GM15510 (cell line): ENCODE data around the gene CCDC187.

ENCODE experiments used
- POLR2A ChIP-seq: IDR thresholded peaks from 3 replicates; pipeline ENCODE4 v1.6.1; 2011; ENCODE audit warnings: borderline replicate concordance; ENCODE audit not compliant: insufficient read length; ENCODE audit errors: extremely low read depth

CCDC187 gene

GRCh38 chr9:136210276-136210675 lies 93.6 kb downstream of the CCDC187 start:
- no peak for TF ChIP-seq POLR2A

GRCh38 chr9:136209786-136210185 lies 94.1 kb downstream of the CCDC187 start:
- no peak for TF ChIP-seq POLR2A

- no peak for TF ChIP-seq POLR2A
Observed at GRCh38 chr9:136209232-136209631, 94.7 kb downstream of the CCDC187 start.

- TF ChIP-seq POLR2A = no peak
Observed at GRCh38 chr9:136208675-136209074, 95.2 kb downstream of the CCDC187 start.

GRCh38 chr9:136207616-136208015 lies 96.3 kb downstream of the CCDC187 start:
- TF ChIP-seq POLR2A = no peak

GRCh38 chr9:136206602-136207275 lies 97.2 kb downstream of the CCDC187 start:
- no peak for TF ChIP-seq POLR2A

GRCh38 chr9:136205707-136205992 lies 98.2 kb downstream of the CCDC187 start:
- TF ChIP-seq POLR2A = no peak

GRCh38 chr9:136204838-136205706 lies 98.8 kb downstream of the CCDC187 start, which contains the start of gene LHX3:
Gene LHX3, minus strand, starts transcription at chr9:136205128. Its CDS starts 116 bp downstream, at chr9:136205012.
- TF ChIP-seq POLR2A = no peak

- no peak for TF ChIP-seq POLR2A
Observed at GRCh38 chr9:136204145-136204805, 99.6 kb downstream of the CCDC187 start.

GRCh38 chr9:136203408-136204144 lies 100.3 kb downstream of the CCDC187 start:
- TF ChIP-seq POLR2A = no peak

GRCh38 chr9:136202454-136203407 lies 101.2 kb downstream of the CCDC187 start:
- TF ChIP-seq POLR2A = no peak

GRCh38 chr9:136201609-136202453 lies 102.1 kb downstream of the CCDC187 start:
- no peak for TF ChIP-seq POLR2A

GRCh38 chr9:136201174-136201573 lies 102.7 kb downstream of the CCDC187 start:
- no peak for TF ChIP-seq POLR2A
